Measurements from ENCODE around the gene SERTAD4. TPM values are rescaled to one million over a fixed set of nuclear protein-coding genes. Genes with fewer than 3 reads are reported as not detected.

Gene SERTAD4
- total RNA-seq, 2 experiments from 2014 or later = not detected

GRCh38 chr1:210217482-210217881, 15.1 kb upstream of the SERTAD4 start:
- CTCF ChIA-PET = no interaction called here
- peaks cover 14% of the 10 kb centered on the region for H3K27me3 Mint-ChIP-seq
- no peak overlapping the region for H3K27ac Mint-ChIP-seq
- no peaks in the 10 kb centered on the region for H3K36me3 Mint-ChIP-seq (ENCODE audit: low read depth)
- no peak overlapping the region for H3K4me3 Mint-ChIP-seq
- DNase-seq = no peak
- no peaks in the 10 kb centered on the region for H3K9me3 Mint-ChIP-seq
- POLR2A ChIA-PET = no interaction called here
- no peaks in the 10 kb centered on the region for H3K4me1 Mint-ChIP-seq

DNA sequence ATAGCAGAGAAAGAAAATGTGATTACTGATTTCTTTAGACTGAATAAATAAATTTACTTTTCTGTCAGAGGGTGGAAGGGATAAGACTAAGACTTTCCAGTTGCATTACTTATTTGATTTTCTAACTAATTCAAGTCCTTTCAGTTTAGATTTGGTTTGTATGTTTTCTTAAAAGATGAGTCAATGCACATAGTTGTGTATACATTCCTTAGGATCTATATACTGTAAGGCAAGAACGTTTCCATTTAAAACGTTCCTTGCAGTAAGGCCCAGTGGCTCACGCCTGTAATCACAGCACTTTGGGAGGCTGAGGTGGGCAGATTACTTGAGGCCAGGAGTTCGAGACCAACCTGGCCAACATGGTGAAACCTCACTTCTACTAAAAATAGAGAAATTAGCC, 14.5 kb upstream of the SERTAD4 start:
- Mint-ChIP-seq H3K36me3 (ENCODE audit: low read depth) (no peaks in the 10 kb centered on the region), H3K4me3 (no peak overlapping the region), H3K9me3 (no peaks in the 10 kb centered on the region), H3K4me1 (no peaks in the 10 kb centered on the region), H3K27ac (no peak overlapping the region), H3K27me3 (peaks cover 19% of the 10 kb centered on the region)
- DNase-seq = no peak
- ChIA-PET CTCF (no interaction called here), POLR2A (no interaction called here)

- ChIA-PET CTCF (no interaction called here), POLR2A (no interaction called here)
These were observed 10.1 kb upstream of the SERTAD4 start for GRCh38 chr1:210222340-210223006.

DNA sequence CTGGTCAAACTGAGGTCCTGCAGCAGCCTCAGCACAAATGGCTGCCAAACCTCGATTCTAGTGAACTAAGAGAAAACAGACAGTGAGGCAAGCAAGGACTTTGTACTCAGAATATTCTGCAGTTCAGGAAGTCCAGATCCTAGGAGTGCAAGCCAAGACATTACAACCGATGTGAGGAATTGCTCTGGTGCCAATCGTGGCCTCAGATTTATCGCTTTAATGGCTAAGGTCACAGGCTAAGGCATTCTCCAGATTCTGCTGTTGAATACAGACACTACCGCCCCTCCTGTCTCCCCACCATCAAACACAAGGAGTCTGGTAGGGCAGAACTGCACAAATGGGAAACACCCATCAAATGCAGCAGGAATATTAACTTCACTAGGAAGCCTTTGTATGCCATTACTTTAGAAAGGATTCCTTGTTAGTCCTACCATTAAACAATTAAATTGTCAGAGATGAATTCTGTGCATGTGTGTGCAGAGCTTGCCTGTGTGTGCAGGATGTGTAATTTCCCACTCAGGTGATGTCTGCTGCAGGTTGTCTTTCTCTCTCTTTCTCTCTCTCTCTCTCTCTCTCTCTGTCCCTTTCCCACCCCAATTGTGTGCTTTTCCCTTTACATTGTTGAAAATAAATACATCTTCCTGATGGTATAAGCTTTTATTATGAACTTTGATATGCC, 9.2 kb upstream of the SERTAD4 start:
- ChIA-PET POLR2A (no interaction called here), CTCF (no interaction called here)
- H3K9me3 Mint-ChIP-seq = no peaks in the 10 kb centered on the region
- H3K27me3 Mint-ChIP-seq = peaks cover 21% of the 10 kb centered on the region
- H3K27ac Mint-ChIP-seq = no peak overlapping the region
- no peak overlapping the region for H3K4me3 Mint-ChIP-seq
- no peak for DNase-seq
- no peaks in the 10 kb centered on the region for H3K36me3 Mint-ChIP-seq (ENCODE audit: low read depth)
- H3K4me1 Mint-ChIP-seq = no peaks in the 10 kb centered on the region

More at GRCh38 chr1:210222340-210223006, 10.1 kb upstream of the SERTAD4 start:
- H3K27ac Mint-ChIP-seq = no peak overlapping the region
- H3K4me3 Mint-ChIP-seq = no peak overlapping the region
- H3K36me3 Mint-ChIP-seq (ENCODE audit: low read depth) = no peaks in the 10 kb centered on the region
- no peak for DNase-seq
- H3K4me1 Mint-ChIP-seq = no peaks in the 10 kb centered on the region
- H3K9me3 Mint-ChIP-seq = no peaks in the 10 kb centered on the region
- H3K27me3 Mint-ChIP-seq = peaks cover 22% of the 10 kb centered on the region

DNA sequence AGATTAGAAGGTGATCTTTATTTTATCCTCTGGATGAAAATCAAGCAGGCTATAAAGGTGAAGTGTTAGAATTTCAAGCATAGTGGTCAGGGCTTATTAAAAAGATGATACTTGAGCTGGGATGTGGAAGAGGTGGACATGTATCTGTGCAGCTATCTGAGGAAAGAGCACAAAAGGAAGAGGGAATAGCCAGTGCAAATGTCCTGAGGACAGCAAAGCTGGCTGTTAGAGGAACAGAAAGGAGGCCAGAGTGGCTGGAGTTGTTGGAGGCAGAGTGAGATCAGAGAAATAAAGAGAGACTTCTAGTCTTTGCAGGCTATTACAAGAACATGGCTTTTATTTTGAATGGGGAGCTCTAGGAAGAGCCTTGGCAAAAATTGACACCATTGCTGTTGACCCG, 4.4 kb upstream of the SERTAD4 start:
- Mint-ChIP-seq H3K36me3 (ENCODE audit: low read depth) (no peaks in the 10 kb centered on the region), H3K4me3 (no peak overlapping the region), H3K4me1 (peaks cover 4% of the 10 kb centered on the region), H3K27ac (no peak overlapping the region), H3K27me3 (peaks cover 31% of the 10 kb centered on the region), H3K9me3 (no peaks in the 10 kb centered on the region)
- ChIA-PET CTCF (no interaction called here), POLR2A (no interaction called here)
- no peak for DNase-seq

DNA sequence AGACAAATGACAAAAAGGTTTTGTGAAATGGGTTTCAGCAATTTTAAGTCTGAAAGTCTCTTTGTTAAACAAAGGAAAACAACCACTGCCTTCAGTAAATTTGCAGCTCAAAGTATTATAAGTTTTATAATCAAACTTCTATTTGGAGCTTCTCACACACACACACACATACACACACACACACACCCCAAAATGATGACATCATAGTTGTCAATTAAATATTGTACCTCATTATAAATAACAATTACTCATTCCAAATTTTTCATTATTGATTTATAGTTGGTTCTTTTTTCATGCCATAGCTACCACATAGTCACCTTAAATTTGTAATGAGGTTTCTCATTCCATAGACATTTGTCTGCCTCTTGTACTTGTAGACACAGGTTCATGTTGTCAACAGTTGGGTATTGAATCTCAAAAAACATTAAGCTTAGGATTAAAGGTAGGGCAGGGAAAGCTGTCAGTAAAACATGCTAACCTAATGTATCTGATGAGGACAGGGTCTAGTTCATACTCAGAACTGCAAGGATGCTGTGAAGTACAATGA, 2.4 kb upstream of the SERTAD4 start:
- CTCF ChIA-PET = no interaction called here
- H3K27ac Mint-ChIP-seq = no peak overlapping the region
- H3K4me3 Mint-ChIP-seq = no peak overlapping the region
- peaks cover 44% of the 10 kb centered on the region for H3K27me3 Mint-ChIP-seq
- H3K9me3 Mint-ChIP-seq = no peaks in the 10 kb centered on the region
- no peak for DNase-seq
- H3K36me3 Mint-ChIP-seq (ENCODE audit: low read depth) = no peaks in the 10 kb centered on the region
- POLR2A ChIA-PET = no interaction called here
- H3K4me1 Mint-ChIP-seq = peaks cover 10% of the 10 kb centered on the region

DNA sequence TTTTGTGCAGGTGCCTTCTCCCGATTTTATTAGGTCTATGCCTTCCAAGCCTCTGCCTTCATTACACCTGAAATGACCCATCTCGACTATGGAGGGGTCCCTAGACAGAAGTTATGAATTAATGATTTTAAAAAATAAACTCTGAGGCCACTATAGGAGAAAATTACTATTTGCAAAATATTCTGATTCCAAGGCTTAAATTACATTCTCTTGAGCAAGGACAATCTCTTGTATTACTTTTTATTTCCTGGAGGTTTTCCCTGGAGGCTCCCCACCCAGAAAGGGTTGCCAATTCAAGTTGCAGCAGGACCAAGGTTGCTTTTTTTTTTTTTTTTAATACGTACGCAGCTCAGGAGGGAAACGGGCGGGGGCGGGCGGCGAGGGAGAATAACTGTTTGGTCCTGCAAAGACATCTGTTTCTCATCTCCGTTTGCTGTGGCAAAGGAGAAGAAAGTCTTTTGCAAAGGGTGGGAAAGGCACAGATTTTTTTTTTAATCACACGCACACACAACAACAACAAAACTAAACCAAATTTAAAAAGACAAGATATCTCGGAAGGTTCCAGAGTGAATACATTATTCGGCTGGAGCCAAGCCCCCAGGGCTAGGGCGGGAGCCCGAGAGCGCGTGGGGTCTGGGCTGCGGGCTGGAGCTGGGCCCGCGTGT, 618 bp upstream of the SERTAD4 start:
- POLR2A ChIA-PET = no interaction called here
- Mint-ChIP-seq H3K27me3 (peaks cover 57% of the 10 kb centered on the region), H3K27ac (no peak overlapping the region), H3K9me3 (no peaks in the 10 kb centered on the region), H3K4me3 (no peak overlapping the region), H3K4me1 (peaks cover 10% of the 10 kb centered on the region), H3K36me3 (ENCODE audit: low read depth) (no peaks in the 10 kb centered on the region)
- CTCF ChIA-PET = no interaction called here
- DNase-seq = no peak

- Mint-ChIP-seq H3K36me3 (ENCODE audit: low read depth) (no peaks in the 10 kb centered on the region), H3K9me3 (no peaks in the 10 kb centered on the region), H3K27ac (no peak overlapping the region), H3K27me3 (peaks cover 67% of the 10 kb centered on the region), H3K4me3 (no peak overlapping the region), H3K4me1 (peaks cover 10% of the 10 kb centered on the region)
- DNase-seq = no peak
- ChIA-PET POLR2A (no interaction called here), CTCF (interaction anchor here (1.2 kb wide), 1 partner anchor 13 kb away, joined by 4 read pairs; no protein-coding TSS in a partner anchor)
These were observed 559 bp downstream of the SERTAD4 start for GRCh38 chr1:210233216-210233494.

- ChIA-PET POLR2A (no interaction called here), CTCF (interaction anchor here (0.6 to 1.2 kb wide), 2 partner anchors 13 to 123 kb away, joined by 4 read pairs; no protein-coding TSS in a partner anchor)
- no peak overlapping the region for H3K27ac Mint-ChIP-seq
- no peak for DNase-seq
- H3K4me3 Mint-ChIP-seq = no peak overlapping the region
- H3K4me1 Mint-ChIP-seq = peaks cover 10% of the 10 kb centered on the region
- H3K9me3 Mint-ChIP-seq = no peaks in the 10 kb centered on the region
- no peaks in the 10 kb centered on the region for H3K36me3 Mint-ChIP-seq (ENCODE audit: low read depth)
- peaks cover 71% of the 10 kb centered on the region for H3K27me3 Mint-ChIP-seq
These were observed 1.1 kb downstream of the SERTAD4 start for GRCh38 chr1:210233495-210234328.

- H3K27ac Mint-ChIP-seq = no peak overlapping the region
- no peak overlapping the region for H3K4me3 Mint-ChIP-seq
- no peaks in the 10 kb centered on the region for H3K9me3 Mint-ChIP-seq
- CTCF ChIA-PET = interaction anchor here (0.6 kb wide), 1 partner anchor 122 kb away, joined by 4 read pairs; no protein-coding TSS in a partner anchor
- POLR2A ChIA-PET = no interaction called here
- H3K27me3 Mint-ChIP-seq = peaks cover 74% of the 10 kb centered on the region
- no peaks in the 10 kb centered on the region for H3K36me3 Mint-ChIP-seq (ENCODE audit: low read depth)
- DNase-seq = no peak
- H3K4me1 Mint-ChIP-seq = peaks cover 10% of the 10 kb centered on the region
These were observed 1.7 kb downstream of the SERTAD4 start for GRCh38 chr1:210234329-210234757.

DNA sequence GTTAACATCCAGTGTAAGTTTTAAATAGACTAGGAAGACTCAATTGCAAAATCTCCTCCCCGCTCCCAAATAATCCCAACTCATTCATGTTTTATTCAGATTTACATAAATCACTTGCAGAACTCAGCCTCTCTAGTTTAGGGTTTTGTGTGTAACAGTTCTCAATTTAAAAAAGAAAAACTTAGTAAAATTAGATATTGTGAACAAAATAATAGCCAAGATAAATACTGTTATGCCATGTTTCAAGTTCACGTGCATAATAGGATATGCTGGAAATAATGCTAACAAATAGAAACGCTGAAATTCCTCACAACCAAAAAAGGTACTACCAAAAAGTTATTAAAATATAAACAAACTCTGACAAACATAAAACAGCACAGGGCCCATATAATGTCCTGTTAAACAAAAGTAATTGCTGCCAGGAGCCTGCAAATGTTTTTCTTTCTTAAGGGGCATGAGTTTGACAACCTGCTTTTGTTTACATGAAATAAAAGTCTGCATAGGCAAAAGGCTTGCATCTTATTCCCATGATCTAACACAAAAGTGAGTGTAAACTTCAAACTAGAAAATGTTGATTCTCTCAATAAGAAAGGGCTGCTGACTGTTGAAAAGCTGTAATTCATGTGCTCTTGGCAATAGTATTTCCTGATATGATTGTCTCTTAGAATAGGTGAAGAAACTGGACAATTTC, 2.9 kb downstream of the SERTAD4 start:
- H3K4me3 Mint-ChIP-seq = no peak overlapping the region
- no peak for DNase-seq
- H3K4me1 Mint-ChIP-seq = peaks cover 10% of the 10 kb centered on the region
- H3K9me3 Mint-ChIP-seq = no peaks in the 10 kb centered on the region
- H3K27ac Mint-ChIP-seq = no peak overlapping the region
- H3K27me3 Mint-ChIP-seq = peaks cover 75% of the 10 kb centered on the region
- no peaks in the 10 kb centered on the region for H3K36me3 Mint-ChIP-seq (ENCODE audit: low read depth)
- ChIA-PET POLR2A (no interaction called here), CTCF (no interaction called here)

DNA sequence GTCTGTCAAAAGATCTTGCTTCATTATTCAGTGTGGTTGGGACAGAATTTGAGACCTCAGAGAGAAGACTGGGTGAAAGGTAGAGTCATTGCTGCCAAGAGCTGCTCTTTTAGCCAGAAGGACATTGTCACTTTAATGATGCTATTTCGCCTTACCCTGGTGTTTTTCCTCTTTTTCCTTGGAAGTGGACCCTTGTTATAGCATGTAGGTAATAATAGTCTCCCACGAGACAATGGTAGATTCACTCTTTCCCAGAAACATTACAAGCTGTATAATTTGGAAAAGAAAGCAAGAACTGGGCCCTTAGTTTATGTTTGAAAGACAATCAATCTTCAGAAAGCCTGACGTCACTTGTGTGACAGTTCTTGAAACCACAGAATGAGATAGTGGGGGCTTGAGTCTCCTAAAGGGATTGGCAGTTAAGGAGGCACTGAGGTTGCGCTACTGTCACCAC, 3.8 kb downstream of the SERTAD4 start:
- H3K9me3 Mint-ChIP-seq = no peaks in the 10 kb centered on the region
- ChIA-PET CTCF (interaction anchor here (0.8 kb wide), 1 partner anchor 1891 kb away, joined by 3 read pairs; no protein-coding TSS in a partner anchor), POLR2A (no interaction called here)
- peaks cover 10% of the 10 kb centered on the region for H3K4me1 Mint-ChIP-seq
- H3K4me3 Mint-ChIP-seq = no peak overlapping the region
- H3K27me3 Mint-ChIP-seq = peaks cover 76% of the 10 kb centered on the region
- H3K27ac Mint-ChIP-seq = no peak overlapping the region
- H3K36me3 Mint-ChIP-seq (ENCODE audit: low read depth) = no peaks in the 10 kb centered on the region
- no peak for DNase-seq
